HepG2 (cell line): Measurements from ENCODE around the gene TMEM178A. TPM values are rescaled to one million over a fixed set of nuclear protein-coding genes. Genes with fewer than 3 reads are reported as not detected.
A peak's percentile ranks its signal among the peaks of the same experiment; 100 is the strongest.

Experiments
- ATAC-seq: fragments of 200-7000 bp; cut with Tn5 transposase; 3 replicates; pipeline ENCODE4 v1.9.1; 2020; ENCODE audit warnings: mild to moderate bottlenecking, moderate library complexity
- BruUV-seq: library from RNA; stranded (reverse); fragments of 400-500 nt; replicated peaks from 2 replicates; lab custom pipeline; 2021; lab: Mats Ljungman, UMichigan
- CTCF ChIA-PET: fragments of 300-600 bp; formaldehyde crosslinking; extraction: SDS; loops from one replicate; lab custom pipeline; 2021; ENCODE audit warnings: low total read pairs, inconsistent platforms, low intra/inter-chr PET ratio; lab: Yijun Ruan, JAX
- POLR2A ChIA-PET: fragments of 350-600 bp; sonication (Branson Sonifier 250); formaldehyde crosslinking; loops from one replicate; lab custom pipeline; 2020; ENCODE audit warnings: antibody characterized with exemption, inconsistent platforms; lab: Yijun Ruan, JAX
- DNase-seq: peaks from one replicate; pipeline ENCODE4 v3.0.0-alpha.2; 2015; ENCODE audit warnings: low spot score
- FAIRE-seq: peaks from 3 replicates; lab custom pipeline; 2011; peaks lifted over from hg19 to GRCh38; lab: Jason Lieb, UNC
- H2AFZ ChIP-seq: one replicate; pipeline ENCODE4 v1.6.1; 2011; ENCODE audit warnings: low read length, inconsistent platforms
- H3K27ac ChIP-seq: fragments of 300-600 bp; 3 replicates; pipeline ENCODE4 v1.8.0; 2011; ENCODE audit warnings: mixed run types, mild to moderate bottlenecking, mixed read lengths, low read length, inconsistent platforms; ENCODE audit not compliant: insufficient read depth; ENCODE audit errors: extremely low read length
- H3K27me3 ChIP-seq, 2 experiments: fragments of 200-600 bp in 1 of 2; 2 replicates in 1 of 2; 3 replicates in 1 of 2; pipeline versions ENCODE4 v1.6.0 to v1.8.0; 2011; ENCODE audit warnings: low read length in 2 of 2, mild to moderate bottlenecking in 2 of 2, moderate library complexity in 2 of 2, inconsistent platforms in 1 of 2; ENCODE audit not compliant: insufficient read depth in 2 of 2, control insufficient read depth in 1 of 2
- H3K36me3 ChIP-seq, 2 experiments: fragments of 200-600 bp in 1 of 2; replicated peaks in 1 of 2; 2 replicates in 1 of 2; 3 replicates in 1 of 2; pipeline versions ENCODE4 v1.5.1 to v1.8.0; 2011; ENCODE audit warnings: low read length in 2 of 2, inconsistent platforms in 1 of 2; ENCODE audit not compliant: insufficient read depth in 2 of 2, control insufficient read depth in 1 of 2
- H3K4me1 ChIP-seq: 2 replicates; pipeline ENCODE4 v1.5.1; 2012; ENCODE audit warnings: low read length, inconsistent platforms; ENCODE audit not compliant: insufficient read depth
- H3K4me2 ChIP-seq: 2 replicates; pipeline ENCODE4 v1.6.0; 2011; ENCODE audit warnings: low read depth, low read length, inconsistent platforms
- H3K4me3 ChIP-seq, 3 experiments: fragments of 200-600 bp in 1 of 3; sonication (generic), shearing (Covaris generic) in 1 of 3; replicated peaks in 1 of 3; 2 replicates each; pipeline ENCODE4 v1.5.1; 2011 to 2016; ENCODE audit warnings: low read length in 3 of 3, inconsistent platforms in 2 of 3, low read depth in 2 of 3, mild to moderate bottlenecking in 2 of 3, control low read depth in 1 of 3, mixed read lengths in 1 of 3; ENCODE audit not compliant: insufficient read depth in 1 of 3
- H3K79me2 ChIP-seq: one replicate; pipeline ENCODE4 v1.6.1; 2011; ENCODE audit warnings: low read length, inconsistent platforms; ENCODE audit not compliant: insufficient read depth
- H3K9ac ChIP-seq: 2 replicates; pipeline ENCODE4 v1.6.0; 2011; ENCODE audit warnings: mild to moderate bottlenecking, low read depth, low read length, inconsistent platforms; ENCODE audit not compliant: insufficient read depth
- H3K9me3 ChIP-seq: 2 replicates; pipeline ENCODE4 v1.5.1; 2012; ENCODE audit warnings: mild to moderate bottlenecking, low read length
- H4K20me1 ChIP-seq: 2 replicates; pipeline ENCODE4 v1.6.0; 2011; ENCODE audit warnings: inconsistent platforms, mild to moderate bottlenecking, low read length, moderate library complexity; ENCODE audit not compliant: insufficient read depth
- ARNT2 ChIP-seq: sonication (generic); formaldehyde crosslinking; IDR thresholded peaks from 2 replicates; pipeline ENCODE4 v1.8.0; 2022; ENCODE audit warnings: mild to moderate bottlenecking, low read depth, missing genetic modification reagents, moderate library complexity
- ATF7-NPFF ChIP-seq: sonication (generic); formaldehyde crosslinking; IDR thresholded peaks from 2 replicates; pipeline ENCODE4 v1.8.1; 2023; ENCODE audit warnings: mild to moderate bottlenecking, low read depth, missing genetic modification reagents, moderate library complexity
- CEBPG ChIP-seq: IDR thresholded peaks from 2 replicates; pipeline ENCODE4 v1.6.1; 2016
- HNF4A ChIP-seq: sonication (generic); formaldehyde crosslinking; IDR thresholded peaks from 2 replicates; pipeline ENCODE4 v1.4.0; 2020; ENCODE audit warnings: missing genetic modification reagents
- MXD1 ChIP-seq: sonication (generic); formaldehyde crosslinking; IDR thresholded peaks from 2 replicates; pipeline ENCODE4 v1.4.0; 2020; ENCODE audit warnings: mild to moderate bottlenecking, missing genetic modification reagents
- MYPOP ChIP-seq: sonication (generic); formaldehyde crosslinking; IDR thresholded peaks from 2 replicates; pipeline ENCODE4 v1.8.1; 2023; ENCODE audit warnings: mild to moderate bottlenecking, moderate library complexity, missing genetic modification reagents
- NFRKB ChIP-seq: fragments of 450-650 bp; IDR thresholded peaks from 2 replicates; pipeline ENCODE4 v1.6.1; 2017
- NR2F6 ChIP-seq, 2 experiments: IDR thresholded peaks; 2 replicates each; pipeline ENCODE4 v1.6.1; 2016; ENCODE audit warnings: antibody characterized with exemption in 1 of 2, mild to moderate bottlenecking in 1 of 2
- PCBP1 ChIP-seq: fragments of 200-400 bp; formaldehyde crosslinking; IDR thresholded peaks from 2 replicates; pipeline ENCODE4 v1.6.1; 2017; ENCODE audit warnings: mild to moderate bottlenecking, low read depth, low read length, borderline replicate concordance
- RBFOX2 ChIP-seq: fragments of 200-400 bp; formaldehyde crosslinking; IDR thresholded peaks from 2 replicates; pipeline ENCODE4 v1.6.1; 2017; ENCODE audit warnings: low read depth, mild to moderate bottlenecking, low read length
- SOX5 ChIP-seq: IDR thresholded peaks from 2 replicates; pipeline ENCODE4 v1.6.1; 2016; ENCODE audit warnings: borderline replicate concordance
- SOX6 ChIP-seq, 2 experiments: fragments of 450-650 bp in 1 of 2; sonication (generic) in 1 of 2; formaldehyde crosslinking in 1 of 2; IDR thresholded peaks; 2 replicates each; pipeline versions ENCODE4 v1.4.0 to v1.6.1; 2017 to 2020; ENCODE audit warnings: antibody characterized with exemption in 1 of 2, mild to moderate bottlenecking in 1 of 2, missing genetic modification reagents in 1 of 2
- YY1 ChIP-seq: IDR thresholded peaks from 2 replicates; pipeline ENCODE4 v1.6.1; 2011; ENCODE audit warnings: low read length, low read depth, moderate library complexity, mild to moderate bottlenecking; ENCODE audit not compliant: insufficient read depth, insufficient replicate concordance
- ZNF446 ChIP-seq: sonication (generic); formaldehyde crosslinking; IDR thresholded peaks from 2 replicates; pipeline ENCODE4 v1.5.0; 2020; ENCODE audit warnings: mild to moderate bottlenecking, missing genetic modification reagents
- ZNF572 ChIP-seq: sonication (generic); formaldehyde crosslinking; IDR thresholded peaks from 2 replicates; pipeline ENCODE4 v1.5.1; 2020; ENCODE audit warnings: mild to moderate bottlenecking, missing genetic modification reagents
- ZNF652 ChIP-seq: IDR thresholded peaks from 2 replicates; pipeline ENCODE4 v1.6.1; 2016; ENCODE audit warnings: low read depth, borderline replicate concordance
- ZNF7 ChIP-seq: IDR thresholded peaks from 2 replicates; pipeline ENCODE4 v1.6.1; 2016; ENCODE audit warnings: missing biosample characterization, missing genetic modification reagents
- ZNF773 ChIP-seq: sonication (generic); formaldehyde crosslinking; IDR thresholded peaks from 2 replicates; pipeline ENCODE4 v1.4.0; 2020; ENCODE audit warnings: missing genetic modification reagents, borderline replicate concordance
- ZNF777 ChIP-seq: sonication (generic); formaldehyde crosslinking; IDR thresholded peaks from 2 replicates; pipeline ENCODE4 v1.4.0; 2020; ENCODE audit warnings: missing genetic modification reagents
- ZNF782 ChIP-seq: sonication (generic); formaldehyde crosslinking; IDR thresholded peaks from 2 replicates; pipeline ENCODE4 v1.4.0; 2020; ENCODE audit warnings: missing genetic modification reagents, mild to moderate bottlenecking, borderline replicate concordance
- ZSCAN30 ChIP-seq: sonication (generic); formaldehyde crosslinking; IDR thresholded peaks from 2 replicates; pipeline ENCODE4 v1.5.0; 2020; ENCODE audit warnings: mild to moderate bottlenecking, missing genetic modification reagents
- WGBS: methylation state at CpG from one replicate; pipeline ENCODE4 v1.1.6; 2017; ENCODE audit warnings: low lambda C conversion rate; 5-methylcytosine and 5-hydroxymethylcytosine counted together
- in situ Hi-C: cut with HindIII; loops from 2 replicates; pipeline ENCODE4 v1.10.0; 2017; ENCODE audit warnings: low pct_unique_long_range_greater_than_20kb; ENCODE audit not compliant: extremely low pct_ligation_motif_present
- intact Hi-C: fragments of 100-400 bp; cut with micrococcal nuclease; formaldehyde crosslinking; loops from one replicate; pipeline ENCODE4 v1.10.0; 2022; ENCODE audit not compliant: unreplicated experiment
- polyA plus RNA-seq, 8 experiments: library from polyadenylated mRNA; depleted of rRNA in 3 of 8; stranded (reverse) in 7 of 8; unstranded in 1 of 8; fragments of >200 nt; fragmentation: Illumina TruSeq in 4 of 8; extraction: Trizol in 4 of 8; gene quantifications; 2 replicates each; pipeline versions ENCODE4 v1.2.1 to v1.2.3, GENCODE V29; 2011 to 2016; ENCODE audit warnings: low read depth in 4 of 8, missing spikeins in 1 of 8, mixed read lengths in 1 of 8; ENCODE audit not compliant: insufficient read depth in 1 of 8
- total RNA-seq, 5 experiments: library from RNA; depleted of rRNA; stranded (reverse); fragments of >200 nt; fragmentation: Illumina TruSeq; extraction: Trizol; gene quantifications; 2 replicates each; pipeline ENCODE4 v1.2.3, GENCODE V29; 2016; ENCODE audit warnings: low read depth in 1 of 5
- TF ChIP-seq, protein P1 (sequence below): sonication (generic); formaldehyde crosslinking; IDR thresholded peaks from 2 replicates; pipeline ENCODE4 v1.4.0; 2020; ENCODE audit warnings: missing genetic modification reagents

The TMEM178A gene
- total and polyA plus RNA-seq, 2 of the 13 experiments (the other 11 are each of a cell fraction or from before 2014, with no cell fraction given) = 0.38 to 3.3 TPM

GRCh38 chr2:39665811-39666490 lies at the start of gene TMEM178A (continued):
- TF ChIP-seq ARNT2 (CRISPR knock-in tag) (peak; percentile 71; the same call in 1 of the 2 replicates), YY1 (peak; percentile 56), MXD1 (CRISPR knock-in tag) (0 out of 2 replicates have a peak, but pooled peaks have one; percentile 45), ZSCAN30 (CRISPR knock-in tag) (no peak), PCBP1 (no peak), CEBPG (no peak), ZNF777 (CRISPR knock-in tag) (0 out of 2 replicates have a peak, but pooled peaks have one; percentile 34), NFRKB (no peak), ZNF782 (no peak), MYPOP (CRISPR knock-in tag) (no peak), ZNF773 (CRISPR knock-in tag) (peak; percentile 49; the same call in 1 of the 2 replicates), ATF7-NPFF (CRISPR knock-in tag) (0 out of 2 replicates have a peak, but pooled peaks have one; percentile 34)

DNA sequence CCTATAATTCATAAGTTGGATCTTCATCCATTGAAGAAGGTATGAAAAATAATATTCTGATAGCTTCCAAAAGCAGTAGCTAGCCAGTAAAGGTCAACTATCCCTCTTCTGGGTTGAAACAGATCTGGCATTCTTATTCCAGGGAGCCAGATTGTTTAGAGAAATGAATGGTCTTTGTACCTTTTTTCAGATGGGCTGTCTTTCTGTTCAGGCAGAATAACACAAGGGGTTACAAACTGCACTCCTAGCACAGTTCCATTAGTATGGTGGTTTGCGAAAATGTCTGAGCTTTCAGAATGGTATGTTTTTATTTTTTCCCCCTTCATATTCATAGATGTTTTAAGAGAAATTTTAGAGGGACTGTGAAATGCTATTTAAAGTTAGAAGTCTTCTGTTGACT lies 47.5 kb upstream of the TMEM178A start:
- POLR2A ChIA-PET = no interaction called here
- no peak for TF ChIP-seq SOX6 (IDR thresholded peaks at IDR 0.05)
- 0 out of 2 replicates have a peak, but pooled peaks have one; percentile 9 for TF ChIP-seq SOX6 (CRISPR knock-in tag; IDR thresholded peaks at IDR 0.05)
- TF ChIP-seq ZNF446 (CRISPR knock-in tag) = no peak
- 0 out of 2 replicates have a peak, but pooled peaks have one; percentile 21 for TF ChIP-seq SOX5
- TF ChIP-seq, protein P1, sequence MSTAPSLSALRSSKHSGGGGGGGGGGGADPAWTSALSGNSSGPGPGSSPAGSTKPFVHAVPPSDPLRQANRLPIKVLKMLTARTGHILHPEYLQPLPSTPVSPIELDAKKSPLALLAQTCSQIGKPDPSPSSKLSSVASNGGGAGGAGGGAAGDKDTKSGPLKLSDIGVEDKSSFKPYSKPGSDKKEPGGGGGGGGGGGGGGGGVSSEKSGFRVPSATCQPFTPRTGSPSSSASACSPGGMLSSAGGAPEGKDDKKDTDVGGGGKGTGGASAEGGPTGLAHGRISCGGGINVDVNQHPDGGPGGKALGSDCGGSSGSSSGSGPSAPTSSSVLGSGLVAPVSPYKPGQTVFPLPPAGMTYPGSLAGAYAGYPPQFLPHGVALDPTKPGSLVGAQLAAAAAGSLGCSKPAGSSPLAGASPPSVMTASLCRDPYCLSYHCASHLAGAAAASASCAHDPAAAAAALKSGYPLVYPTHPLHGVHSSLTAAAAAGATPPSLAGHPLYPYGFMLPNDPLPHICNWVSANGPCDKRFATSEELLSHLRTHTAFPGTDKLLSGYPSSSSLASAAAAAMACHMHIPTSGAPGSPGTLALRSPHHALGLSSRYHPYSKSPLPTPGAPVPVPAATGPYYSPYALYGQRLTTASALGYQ = no peak
- TF ChIP-seq NR2F6 (IDR thresholded peaks at IDR 0.05) = peak; percentile 40; the same call in 1 of the 2 replicates
- TF ChIP-seq NR2F6 (CRISPR knock-in tag; IDR thresholded peaks at IDR 0.05) = no peak
- peak; percentile 41; the same call in 1 of the 2 replicates for TF ChIP-seq ZNF652
- TF ChIP-seq HNF4A (CRISPR knock-in tag) = peak; percentile 62
- peak; percentile 93 for TF ChIP-seq ZNF7 (CRISPR knock-in tag)
- no peak for TF ChIP-seq RBFOX2
- TF ChIP-seq ZNF572 (CRISPR knock-in tag) = no peak

More for the DNA sequence above, 47.5 kb upstream of the TMEM178A start:
- Histone ChIP-seq H2AFZ (no peak overlapping the region), H3K27me3 (peaks cover 0 to 1% of the 10 kb centered on the region in 2 experiments; a peak in 1 of 5 replicates), H3K27ac (no peak overlapping the region), H4K20me1 (no peaks in the 10 kb centered on the region), H3K36me3 (no peaks in the 10 kb centered on the region), H3K4me2 (0 out of 2 replicates have a peak overlapping the region, but pooled peaks have one; percentile 2), H3K4me1 (peaks cover 33% of the 10 kb centered on the region), H3K9me3 (no peaks in the 10 kb centered on the region), H3K79me2 (no peaks in the 10 kb centered on the region), H3K9ac (no peak overlapping the region), H3K4me3 (no peak overlapping the region)
- DNase-seq (peak; percentile 21), FAIRE-seq (no peak), ATAC-seq (peak; percentile 84)
- CTCF ChIA-PET = no interaction called here
- 5% methylated on average over 1 of the region's 1 CpG for WGBS
- in situ Hi-C loops = no loop called here
- BruUV-seq = no TSS peak
- intact Hi-C loops = no loop called here
